Right lobe of liver (tissue), 6 donors: ENCODE measurements around the gene CPNE7. TPM values are rescaled to one million over a fixed set of nuclear protein-coding genes. Genes with fewer than 3 reads are reported as not detected.

Experiments
- ATAC-seq, 4 donors: fragments of 200-7000 bp; cut with Tn5 transposase; one replicate each; pipeline ENCODE4 v1.9.1; 2020; ENCODE audit warnings: mild to moderate bottlenecking in 4 of 4, moderate library complexity in 4 of 4
- DNase-seq, 3 donors: peaks; one replicate each; pipeline ENCODE4 v3.0.0-alpha.2; 2020
- H3K27ac ChIP-seq, 3 donors: fragments of 200-600 bp; one replicate each; pipeline ENCODE4 v1.8.0; 2022
- H3K27me3 ChIP-seq, 2 donors: fragments of 200-600 bp; one replicate each; pipeline ENCODE4 v1.8.0; 2022
- H3K36me3 ChIP-seq, 4 donors: fragments of 200-600 bp; sonication (generic) in 1 of 4; one replicate each; pipeline versions ENCODE4 v1.5.1 to v1.8.0; 2017 to 2022; ENCODE audit warnings: control low read depth in 1 of 4
- H3K4me1 ChIP-seq, 4 donors: fragments of 200-600 bp; sonication (generic) in 1 of 4; one replicate each; pipeline versions ENCODE4 v1.5.1 to v1.8.0; 2017 to 2022; ENCODE audit warnings: control low read depth in 1 of 4
- H3K4me3 ChIP-seq, 3 donors: fragments of 200-600 bp; one replicate each; pipeline ENCODE4 v1.8.0; 2022
- H3K9me3 ChIP-seq, 4 donors: fragments of 200-600 bp; sonication (generic) in 1 of 4; one replicate each; pipeline versions ENCODE4 v1.5.1 to v1.8.0; 2017 to 2022; ENCODE audit warnings: control low read depth in 1 of 4
- CTCF ChIP-seq, 4 donors: fragments of 200-600 bp in 3 of 4; fragments of 450-650 bp in 1 of 4; IDR thresholded peaks; one replicate each; pipeline versions ENCODE4 v1.5.1 to v1.8.0; 2016 to 2022; ENCODE audit warnings: antibody characterized with exemption in 4 of 4, mild to moderate bottlenecking in 2 of 4
- POLR2A ChIP-seq: fragments of 450-650 bp; IDR thresholded peaks from one replicate; pipeline ENCODE4 v1.6.1; 2017; ENCODE audit warnings: antibody characterized with exemption, mild to moderate bottlenecking
- WGBS: methylation state at CpG from one replicate; pipeline ENCODE4 v1.1.6; 2018; ENCODE audit warnings: low coverage, low lambda C conversion rate; ENCODE audit not compliant: insufficient coverage; ENCODE audit errors: missing lambda C conversion rate; 5-methylcytosine and 5-hydroxymethylcytosine counted together
- intact Hi-C, 2 donors: fragments of 100-400 bp; cut with DNase I; formaldehyde crosslinking; loops; one replicate each; pipeline versions ENCODE4 v1.11.2 to v1.14.1; 2022
- total RNA-seq, 6 experiments: library from RNA; depleted of rRNA in 2 of 6; stranded (reverse); fragments of >200 nt in 2 of 6; fragmentation: NEBNext Ultra II Directional in 3 of 6; extraction: Animal tissue kit (Norgen Biotek cat#: 25700) in 3 of 6; gene quantifications; one replicate each; pipeline versions ENCODE4 v1.1.0 to v1.2.4, GENCODE V29; 2016 to 2023
- donor health status: DM: no; HTN: yes; CAD: no.
- donor health status: DM: no; HTN: no; CAD: no.
- donor health status: DM: no; HTN: no; CAD: no.
- donor health status: DM: no; HTN: yes; CAD: no.
- donor health status: DM: no; HTN: yes; CAD: no.

The CPNE7 gene
- total RNA-seq, 6 experiments from 2014 or later: 0.33 to 3.7 (median 0.77) TPM

GRCh38 chr16:89599451-89599858 lies 23.9 kb downstream of the CPNE7 start:
- no peaks in the 10 kb centered on the region for H3K4me1 ChIP-seq
- intact Hi-C loops: no loop called here
- H3K9me3 ChIP-seq: no peaks in the 10 kb centered on the region
- no peak overlapping the region for H3K27ac ChIP-seq
- no peaks in the 10 kb centered on the region for H3K27me3 ChIP-seq
- H3K4me3 ChIP-seq: no peak overlapping the region
- WGBS: no CpG with 5 or more reads among the region's 8 CpGs
- no peaks in the 10 kb centered on the region for H3K36me3 ChIP-seq
- TF ChIP-seq CTCF (IDR thresholded peaks at IDR 0.05): peak in 1 of 4 donors; percentile 5
- TF ChIP-seq POLR2A: no peak
- DNase-seq: no peak
- ATAC-seq: peak in 3 of 4 donors; percentile 7 to 16 (median 11)

- Histone ChIP-seq H3K4me1 (no peaks in the 10 kb centered on the region), H3K9me3 (no peaks in the 10 kb centered on the region), H3K27ac (no peak overlapping the region), H3K27me3 (no peaks in the 10 kb centered on the region), H3K4me3 (no peak overlapping the region), H3K36me3 (no peaks in the 10 kb centered on the region)
- TF ChIP-seq POLR2A (no peak), CTCF (IDR thresholded peaks at IDR 0.05) (no peak)
- no peak for DNase-seq
- ATAC-seq: no peak
- WGBS: no CpG with 5 or more reads among the region's 10 CpGs
- intact Hi-C loops: no loop called here
These were observed 24.3 kb downstream of the CPNE7 start for GRCh38 chr16:89599902-89600301.

- Histone ChIP-seq H3K36me3 (no peaks in the 10 kb centered on the region), H3K27ac (no peak overlapping the region), H3K4me3 (no peak overlapping the region), H3K4me1 (no peaks in the 10 kb centered on the region), H3K9me3 (no peaks in the 10 kb centered on the region), H3K27me3 (no peaks in the 10 kb centered on the region)
- intact Hi-C loops: no loop called here
- no peak for TF ChIP-seq CTCF (IDR thresholded peaks at IDR 0.05)
- no peak for TF ChIP-seq POLR2A
- WGBS: 60% methylated on average over 7 of the region's 12 CpGs
- ATAC-seq (no peak), DNase-seq (no peak)
These were observed 24.9 kb downstream of the CPNE7 start for GRCh38 chr16:89600427-89600826.

GRCh38 chr16:89600956-89601355 lies 25.4 kb downstream of the CPNE7 start:
- Histone ChIP-seq H3K27ac (no peak overlapping the region), H3K9me3 (no peaks in the 10 kb centered on the region), H3K36me3 (no peaks in the 10 kb centered on the region), H3K4me1 (no peaks in the 10 kb centered on the region), H3K27me3 (no peaks in the 10 kb centered on the region), H3K4me3 (no peak overlapping the region)
- ATAC-seq (no peak), DNase-seq (no peak)
- intact Hi-C loops: no loop called here
- TF ChIP-seq CTCF (IDR thresholded peaks at IDR 0.05) (no peak), POLR2A (no peak)
- WGBS: 83% methylated on average over 2 of the region's 8 CpGs

- H3K27me3 ChIP-seq: no peaks in the 10 kb centered on the region
These were observed 26.3 kb downstream of the CPNE7 start for GRCh38 chr16:89601906-89602272.

More at GRCh38 chr16:89601906-89602272, 26.3 kb downstream of the CPNE7 start:
- no peak overlapping the region for H3K4me3 ChIP-seq
- H3K4me1 ChIP-seq: no peaks in the 10 kb centered on the region
- intact Hi-C loops: no loop called here
- ATAC-seq (no peak), DNase-seq (no peak)
- 60% methylated on average over 3 of the region's 22 CpGs for WGBS
- no peak overlapping the region for H3K27ac ChIP-seq
- no peaks in the 10 kb centered on the region for H3K9me3 ChIP-seq
- no peaks in the 10 kb centered on the region for H3K36me3 ChIP-seq
- TF ChIP-seq POLR2A (no peak), CTCF (IDR thresholded peaks at IDR 0.05) (no peak)
